Mesendoderm (in vitro differentiated cells): Measurements from ENCODE around the gene PPARGC1A.

Experiments
- DNase-seq: peaks from one replicate; pipeline ENCODE4 v3.0.0; 2013
- H2AK5ac ChIP-seq: 2 replicates; pipeline ENCODE4 v1.6.1; 2013; ENCODE audit warnings: low read length, inconsistent platforms
- H2BK120ac ChIP-seq: 2 replicates; pipeline ENCODE4 v1.6.1; 2013; ENCODE audit warnings: low read depth, mild to moderate bottlenecking, low read length, moderate library complexity, mixed read lengths
- H2BK15ac ChIP-seq: replicated peaks from 2 replicates; pipeline ENCODE4 v1.6.1; 2013; ENCODE audit warnings: low read depth, mild to moderate bottlenecking, moderate library complexity
- H2BK5ac ChIP-seq: 2 replicates; pipeline ENCODE4 v1.6.1; 2013; ENCODE audit warnings: low read length, inconsistent platforms
- H3K18ac ChIP-seq: 2 replicates; pipeline ENCODE4 v1.6.1; 2013; ENCODE audit warnings: mild to moderate bottlenecking, low read length, mixed read lengths
- H3K23ac ChIP-seq: one replicate; pipeline ENCODE4 v1.6.1; 2013; ENCODE audit warnings: low read length
- H3K27ac ChIP-seq: 2 replicates; pipeline ENCODE4 v1.5.1; 2013; ENCODE audit warnings: low read depth, mild to moderate bottlenecking, inconsistent platforms, low read length, moderate library complexity
- H3K27me3 ChIP-seq: 2 replicates; pipeline ENCODE4 v1.6.1; 2013; ENCODE audit warnings: low read length, control low read depth, mild to moderate bottlenecking, inconsistent platforms; ENCODE audit not compliant: insufficient read depth, poor library complexity
- H3K36me3 ChIP-seq: 2 replicates; pipeline ENCODE4 v1.6.1; 2013; ENCODE audit warnings: low read length, inconsistent platforms; ENCODE audit not compliant: control insufficient read depth, insufficient read depth
- H3K4ac ChIP-seq: one replicate; pipeline ENCODE4 v1.6.1; 2013; ENCODE audit warnings: low read depth, mild to moderate bottlenecking, low read length, moderate library complexity
- H3K4me1 ChIP-seq: 2 replicates; pipeline ENCODE4 v1.6.1; 2013; ENCODE audit warnings: low read depth, low read length, inconsistent platforms; ENCODE audit not compliant: control insufficient read depth
- H3K4me2 ChIP-seq: 2 replicates; pipeline ENCODE4 v1.6.1; 2013; ENCODE audit warnings: low read length
- H3K4me3 ChIP-seq: 2 replicates; pipeline ENCODE4 v1.5.1; 2013; ENCODE audit warnings: mild to moderate bottlenecking, low read length
- H3K56ac ChIP-seq: one replicate; pipeline ENCODE4 v1.6.1; 2013; ENCODE audit warnings: low read length
- H3K79me1 ChIP-seq: 2 replicates; pipeline ENCODE4 v1.6.1; 2013; ENCODE audit warnings: low read length, inconsistent platforms
- H3K79me2 ChIP-seq: 2 replicates; pipeline ENCODE4 v1.6.1; 2013; ENCODE audit warnings: mild to moderate bottlenecking, low read length; ENCODE audit not compliant: control insufficient read depth, insufficient read depth
- H3K9ac ChIP-seq: 2 replicates; pipeline ENCODE4 v1.6.1; 2013; ENCODE audit warnings: low read length, inconsistent platforms
- H4K5ac ChIP-seq: one replicate; pipeline ENCODE4 v1.6.1; 2013; ENCODE audit warnings: low read length
- H4K8ac ChIP-seq: one replicate; pipeline ENCODE4 v1.6.1; 2013; ENCODE audit warnings: low read depth, mild to moderate bottlenecking, control low read depth, low read length, moderate library complexity
- WGBS: extraction: QIAGEN DNeasy Blood & Tissue Kit; methylation state at CpG from one replicate; pipeline ENCODE4 v1.1.7; 2013; ENCODE audit warnings: low lambda C conversion rate, missing lambda C conversion rate; ENCODE audit not compliant: insufficient coverage; ENCODE audit errors: extremely low coverage; 5-methylcytosine and 5-hydroxymethylcytosine counted together

The PPARGC1A gene

DNA sequence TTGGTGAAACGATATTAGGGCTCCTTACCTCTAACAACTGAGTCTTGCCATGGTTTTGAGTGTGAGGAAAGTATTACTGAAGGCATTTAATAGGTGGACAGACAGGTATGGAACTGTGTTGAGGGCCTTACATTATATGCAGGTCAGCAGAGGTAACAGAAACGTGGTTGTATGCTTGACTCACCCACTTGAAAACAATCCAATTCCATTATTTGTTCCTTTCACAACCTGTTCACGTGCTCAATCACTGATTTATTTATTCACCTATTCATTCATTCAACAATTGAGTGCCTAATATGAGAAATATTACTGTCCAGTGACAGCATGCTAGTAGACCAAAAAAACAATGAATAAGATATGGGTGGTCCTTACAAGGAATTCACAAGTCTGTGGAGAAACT, 33.3 kb upstream of the PPARGC1A start:
- H3K18ac ChIP-seq: no peak overlapping the region
- no peak overlapping the region for H2BK120ac ChIP-seq

GRCh38 chr4:23922541-23923111, 32.8 kb upstream of the PPARGC1A start:
- Histone ChIP-seq H4K5ac (no peak overlapping the region), H3K79me1 (no peaks in the 10 kb centered on the region), H3K79me2 (no peaks in the 10 kb centered on the region), H2BK120ac (no peak overlapping the region), H3K9ac (no peak overlapping the region), H3K36me3 (no peaks in the 10 kb centered on the region), H3K27ac (no peak overlapping the region), H4K8ac (no peak overlapping the region), H3K56ac (no peak overlapping the region), H3K23ac (no peak overlapping the region), H3K4me1 (no peaks in the 10 kb centered on the region), H3K4me3 (no peak overlapping the region), H3K18ac (no peak overlapping the region), H2AK5ac (no peak overlapping the region), H3K4ac (no peak overlapping the region), H2BK15ac (no peak overlapping the region), H2BK5ac (no peak overlapping the region), H3K27me3 (no peaks in the 10 kb centered on the region), H3K4me2 (no peak overlapping the region)
- no CpG with 5 or more reads among the region's 8 CpGs for whole genome bisulfite sequencing
- no peak for DNase-seq

More for the DNA sequence above, 33.3 kb upstream of the PPARGC1A start:
- Histone ChIP-seq H3K27ac (no peak overlapping the region), H2AK5ac (no peak overlapping the region), H3K4me1 (no peaks in the 10 kb centered on the region), H3K4ac (no peak overlapping the region), H3K36me3 (no peaks in the 10 kb centered on the region), H3K79me1 (no peaks in the 10 kb centered on the region), H2BK5ac (no peak overlapping the region), H4K8ac (no peak overlapping the region), H3K79me2 (no peaks in the 10 kb centered on the region), H3K4me3 (no peak overlapping the region), H3K4me2 (no peak overlapping the region), H3K23ac (no peak overlapping the region), H2BK15ac (no peak overlapping the region), H4K5ac (no peak overlapping the region), H3K56ac (no peak overlapping the region), H3K27me3 (no peaks in the 10 kb centered on the region), H3K9ac (no peak overlapping the region)
- no CpG with 5 or more reads among the region's 3 CpGs for WGBS
- DNase-seq: no peak

GRCh38 chr4:23922013-23922412, 32.2 kb upstream of the PPARGC1A start:
- H4K5ac ChIP-seq: no peak overlapping the region
- no peak overlapping the region for H3K56ac ChIP-seq
- no peak overlapping the region for H3K4ac ChIP-seq
- H3K79me2 ChIP-seq: no peaks in the 10 kb centered on the region
- H2BK5ac ChIP-seq: no peak overlapping the region
- H3K18ac ChIP-seq: no peak overlapping the region
- H3K4me1 ChIP-seq: no peaks in the 10 kb centered on the region
- no peak overlapping the region for H3K27ac ChIP-seq
- no peaks in the 10 kb centered on the region for H3K79me1 ChIP-seq
- no peaks in the 10 kb centered on the region for H3K27me3 ChIP-seq
- no peaks in the 10 kb centered on the region for H3K36me3 ChIP-seq
- no peak for DNase-seq
- WGBS: no CpG with 5 or more reads among the region's 2 CpGs
- no peak overlapping the region for H3K4me2 ChIP-seq
- no peak overlapping the region for H3K23ac ChIP-seq
- no peak overlapping the region for H2AK5ac ChIP-seq
- no peak overlapping the region for H3K9ac ChIP-seq
- H2BK120ac ChIP-seq: no peak overlapping the region
- H3K4me3 ChIP-seq: no peak overlapping the region
- H2BK15ac ChIP-seq: no peak overlapping the region
- no peak overlapping the region for H4K8ac ChIP-seq

- Histone ChIP-seq H3K27ac (no peak overlapping the region), H3K23ac (no peak overlapping the region), H2BK5ac (no peak overlapping the region), H4K5ac (no peak overlapping the region), H3K79me2 (no peaks in the 10 kb centered on the region), H3K56ac (no peak overlapping the region), H3K27me3 (no peaks in the 10 kb centered on the region), H2BK120ac (no peak overlapping the region), H3K4ac (no peak overlapping the region), H2BK15ac (no peak overlapping the region), H2AK5ac (no peak overlapping the region), H3K4me1 (no peaks in the 10 kb centered on the region), H3K9ac (no peak overlapping the region), H3K4me2 (no peak overlapping the region), H3K18ac (no peak overlapping the region), H3K36me3 (no peaks in the 10 kb centered on the region), H3K79me1 (no peaks in the 10 kb centered on the region), H3K4me3 (no peak overlapping the region), H4K8ac (no peak overlapping the region)
- no peak for DNase-seq
- no CpG with 5 or more reads among the region's 6 CpGs for WGBS
Measured at GRCh38 chr4:23921447-23921845, 31.6 kb upstream of the PPARGC1A start.

GRCh38 chr4:23920716-23921446, 31.0 kb upstream of the PPARGC1A start:
- Histone ChIP-seq H2BK5ac (no peak overlapping the region), H2AK5ac (no peak overlapping the region), H3K27me3 (no peaks in the 10 kb centered on the region), H3K4me1 (no peaks in the 10 kb centered on the region), H3K79me2 (no peaks in the 10 kb centered on the region), H3K79me1 (no peaks in the 10 kb centered on the region), H3K23ac (no peak overlapping the region), H3K56ac (no peak overlapping the region), H3K4me2 (no peak overlapping the region), H3K36me3 (no peaks in the 10 kb centered on the region), H4K8ac (no peak overlapping the region), H4K5ac (no peak overlapping the region), H3K4ac (no peak overlapping the region), H3K18ac (no peak overlapping the region), H3K4me3 (no peak overlapping the region), H2BK15ac (no peak overlapping the region), H2BK120ac (no peak overlapping the region), H3K9ac (no peak overlapping the region), H3K27ac (no peak overlapping the region)
- DNase-seq: no peak
- WGBS: no CpG with 5 or more reads among the region's 13 CpGs

DNA sequence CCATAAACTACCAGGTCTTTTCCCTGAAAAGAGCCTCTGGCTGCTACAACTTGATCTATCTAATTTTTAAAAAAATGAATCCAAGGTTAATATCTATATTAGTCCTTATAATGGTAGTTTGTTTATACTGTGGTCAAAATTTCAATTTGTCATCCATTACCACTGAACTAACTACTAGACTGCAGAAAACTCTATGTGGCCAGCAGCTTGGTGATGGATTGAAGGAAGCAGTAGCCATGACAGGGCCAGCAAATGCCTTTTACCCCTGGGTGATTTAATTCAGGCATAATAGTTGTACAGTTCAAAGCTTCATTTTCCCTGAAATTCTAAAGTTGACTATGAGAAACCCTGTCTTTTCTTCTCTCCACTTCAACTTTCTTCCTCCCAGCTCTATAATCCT, 30.4 kb upstream of the PPARGC1A start:
- H3K23ac ChIP-seq: no peak overlapping the region
- H3K27me3 ChIP-seq: no peaks in the 10 kb centered on the region
- no peaks in the 10 kb centered on the region for H3K4me1 ChIP-seq
- no peak overlapping the region for H3K18ac ChIP-seq
- no peak overlapping the region for H3K56ac ChIP-seq
- no peak overlapping the region for H2BK15ac ChIP-seq
- H3K27ac ChIP-seq: no peak overlapping the region
- H4K8ac ChIP-seq: no peak overlapping the region
- no peaks in the 10 kb centered on the region for H3K79me1 ChIP-seq
- H3K4me3 ChIP-seq: no peak overlapping the region
- H2AK5ac ChIP-seq: no peak overlapping the region
- H3K36me3 ChIP-seq: no peaks in the 10 kb centered on the region
- H3K79me2 ChIP-seq: no peaks in the 10 kb centered on the region
- H2BK5ac ChIP-seq: no peak overlapping the region
- H2BK120ac ChIP-seq: no peak overlapping the region
- no peak overlapping the region for H4K5ac ChIP-seq
- H3K4ac ChIP-seq: no peak overlapping the region
- H3K9ac ChIP-seq: no peak overlapping the region
- no peak overlapping the region for H3K4me2 ChIP-seq
- DNase-seq: no peak
